Neural cell (in vitro differentiated cells): ENCODE results near the gene CNPY2.

ENCODE experiments used
- CTCF ChIP-seq: fragments of 450-650 bp; IDR thresholded peaks from 2 replicates; pipeline ENCODE4 v1.5.1; 2014; ENCODE audit warnings: antibody characterized with exemption, mild to moderate bottlenecking, moderate library complexity; ENCODE audit not compliant: poor library complexity, severe bottlenecking
- EP300 ChIP-seq: fragments of 450-650 bp; conservative IDR thresholded peaks from 2 replicates; pipeline ENCODE4 v1.6.1; 2014; ENCODE audit warnings: antibody characterized with exemption, mild to moderate bottlenecking, moderate library complexity; ENCODE audit not compliant: poor library complexity, severe bottlenecking
- EZH2 ChIP-seq: fragments of 200-600, 300-800 bp; shearing (Covaris generic), sonication (generic); IDR thresholded peaks from 2 replicates; pipeline ENCODE4 v1.6.1; 2014; ENCODE audit warnings: antibody characterized with exemption, low read length, borderline replicate concordance, mild to moderate bottlenecking; ENCODE audit not compliant: insufficient read depth, poor library complexity, severe bottlenecking
- MXI1 ChIP-seq: fragments of 450-650 bp; conservative IDR thresholded peaks from 2 replicates; pipeline ENCODE4 v1.6.1; 2014; ENCODE audit warnings: antibody characterized with exemption, mild to moderate bottlenecking; ENCODE audit not compliant: poor library complexity, severe bottlenecking
- POLR2AphosphoS5 ChIP-seq: IDR thresholded peaks from 2 replicates; pipeline ENCODE4 v1.6.1; 2012
- RAD21 ChIP-seq: fragments of 450-650 bp; conservative IDR thresholded peaks from 2 replicates; pipeline ENCODE4 v1.6.1; 2014; ENCODE audit warnings: antibody characterized with exemption, mild to moderate bottlenecking, moderate library complexity
- REST ChIP-seq: IDR thresholded peaks from 2 replicates; pipeline ENCODE4 v1.6.1; 2012; ENCODE audit warnings: borderline replicate concordance
- SMC3 ChIP-seq: fragments of 450-650 bp; conservative IDR thresholded peaks from 2 replicates; pipeline ENCODE4 v1.6.1; 2014; ENCODE audit warnings: antibody characterized with exemption, mild to moderate bottlenecking, moderate library complexity; ENCODE audit not compliant: poor library complexity
- TAF1 ChIP-seq: IDR thresholded peaks from 2 replicates; pipeline ENCODE4 v1.6.1; 2012; ENCODE audit warnings: low read depth

GRCh38 chr12:56336361-56337167 is 20.8 kb upstream of the CNPY2 start:
- TF ChIP-seq TAF1 (no peak), CTCF (no peak), EZH2 (no peak), RAD21 (no peak), SMC3 (no peak), POLR2AphosphoS5 (no peak), EP300 (no peak), REST (no peak), MXI1 (no peak)
